ENCODE results near the gene LMO3.

LMO3 gene

GRCh38 chr12:16606117-16606200 lies at the start of gene LMO3:
LMO3 (minus strand) TSS chr12:16606162; CDS start chr12:16600860, 5,302 bp downstream.
- no peak for TF ChIP-seq CTCF (conservative IDR thresholded peaks at IDR 0.05; ENCODE audit: low read depth, low read length)
- H3K4me3 ChIP-seq (ENCODE audit: low read depth, low read length), result peak within 1 kb of the TSS; percentile 51
- DNase-seq (ENCODE audit: low read depth), result no peak

GRCh38 chr12:16636435-16637055 lies 30.6 kb upstream of the LMO3 start:
- TF ChIP-seq CTCF (conservative IDR thresholded peaks at IDR 0.05; ENCODE audit: low read depth, low read length), result no peak
- DNase-seq (ENCODE audit: low read depth), result no peak
- H3K4me3 ChIP-seq (ENCODE audit: low read depth, low read length), result no peak overlapping the region

GRCh38 chr12:16634786-16635185 lies 28.8 kb upstream of the LMO3 start:
- no peak for DNase-seq (ENCODE audit: low read depth)
- TF ChIP-seq CTCF (conservative IDR thresholded peaks at IDR 0.05; ENCODE audit: low read depth, low read length), result no peak

GRCh38 chr12:16626991-16627390 lies 21.0 kb upstream of the LMO3 start:
- DNase-seq (ENCODE audit: low read depth), result no peak
- no peak for TF ChIP-seq CTCF (conservative IDR thresholded peaks at IDR 0.05; ENCODE audit: low read depth, low read length)
- H3K4me3 ChIP-seq (ENCODE audit: low read depth, low read length), result no peak overlapping the region

More at GRCh38 chr12:16634786-16635185, 28.8 kb upstream of the LMO3 start:
- H3K4me3 ChIP-seq (ENCODE audit: low read depth, low read length), result no peak overlapping the region

GRCh38 chr12:16622338-16622737 lies 16.4 kb upstream of the LMO3 start:
- no peak overlapping the region for H3K4me3 ChIP-seq (ENCODE audit: low read depth, low read length)
- DNase-seq (ENCODE audit: low read depth), result no peak
- TF ChIP-seq CTCF (conservative IDR thresholded peaks at IDR 0.05; ENCODE audit: low read depth, low read length), result no peak

GRCh38 chr12:16619537-16619936 lies 13.6 kb upstream of the LMO3 start:
- no peak overlapping the region for H3K4me3 ChIP-seq (ENCODE audit: low read depth, low read length)
- DNase-seq (ENCODE audit: low read depth), result no peak
- TF ChIP-seq CTCF (conservative IDR thresholded peaks at IDR 0.05; ENCODE audit: low read depth, low read length), result no peak

- H3K4me3 ChIP-seq (ENCODE audit: low read depth, low read length), result no peak overlapping the region
- TF ChIP-seq CTCF (conservative IDR thresholded peaks at IDR 0.05; ENCODE audit: low read depth, low read length), result no peak
- no peak for DNase-seq (ENCODE audit: low read depth)
Measured at GRCh38 chr12:16618256-16618655, 12.3 kb upstream of the LMO3 start.
